Fibroblast of skin of right biceps (primary cell): Measurements from ENCODE around the gene SLC25A24.

Experiments used
- DNase-seq: peaks from one replicate; pipeline ENCODE4 v3.0.0-alpha.2; 2013

SLC25A24 gene

GRCh38 chr1:108084866-108085477 is 115.2 kb downstream of the SLC25A24 start:
- DNase-seq = no peak
